A549 (cell line): ENCODE data around the gene HMG20B. TPM values are rescaled to one million over a fixed set of nuclear protein-coding genes. Genes with fewer than 3 reads are reported as not detected.

Source experiments
- ATAC-seq, 2 experiments: fragments of 200-7000 bp in 1 of 2; fragments of >200 bp in 1 of 2; cut with Nextera tagmentation in 1 of 2; cut with Tn5 transposase in 1 of 2; 3 replicates each; pipeline versions ENCODE4 v1.8.0 to v1.9.1; 2018 to 2020; ENCODE audit warnings: mild to moderate bottlenecking in 1 of 2, moderate library complexity in 1 of 2
- CTCF ChIA-PET: fragments of 300-600 bp; sonication (Branson Sonifier 250); formaldehyde crosslinking; extraction: SDS; loops from one replicate; lab custom pipeline; 2021; ENCODE audit warnings: antibody characterized with exemption, inconsistent platforms; lab: Yijun Ruan, JAX
- POLR2A ChIA-PET: fragments of 350-600 bp; formaldehyde crosslinking; extraction: SDS; loops from one replicate; lab custom pipeline; 2021; ENCODE audit warnings: antibody characterized with exemption, inconsistent platforms; lab: Yijun Ruan, JAX
- DNase-seq, 2 experiments: peaks; one replicate each; pipeline versions ENCODE4 v3.0.0 to v3.0.0-alpha.2; 2011 to 2016; ENCODE audit warnings: low read depth in 1 of 2, low spot score in 1 of 2
- FAIRE-seq: peaks from 2 replicates; lab custom pipeline; 2011; peaks lifted over from hg19 to GRCh38; lab: Jason Lieb, UNC
- H3K27ac ChIP-seq, 2 experiments: fragments of >200 bp; sonication (Bioruptor Twin); formaldehyde crosslinking; 3 replicates each; pipeline ENCODE4 v1.5.1; 2016 to 2017
- H3K4me1 ChIP-seq: fragments of >200 bp; sonication (Bioruptor Twin); formaldehyde crosslinking; 3 replicates; pipeline ENCODE4 v1.6.1; 2016
- H3K4me2 ChIP-seq: fragments of >200 bp; sonication (Bioruptor Twin); formaldehyde crosslinking; 3 replicates; pipeline ENCODE4 v1.6.1; 2016
- H3K4me3 ChIP-seq: fragments of >200 bp; sonication (Bioruptor Twin); formaldehyde crosslinking; 3 replicates; pipeline ENCODE4 v1.5.1; 2016
- H3K9me3 ChIP-seq: fragments of >200 bp; sonication (Bioruptor Twin); formaldehyde crosslinking; 3 replicates; pipeline ENCODE4 v1.6.1; 2016
- CBX8 ChIP-seq: fragments of 200-600 bp; sonication (generic); IDR thresholded peaks from 2 replicates; pipeline ENCODE4 v1.6.1; 2016
- CHD2 ChIP-seq: fragments of 150-350 bp; IDR thresholded peaks from 2 replicates; pipeline ENCODE4 v1.6.1; 2014; ENCODE audit warnings: low read length; ENCODE audit not compliant: partially characterized antibody
- CHD4 ChIP-seq: fragments of 200-600 bp; sonication (generic); IDR thresholded peaks from 2 replicates; pipeline ENCODE4 v1.6.1; 2016; ENCODE audit warnings: antibody characterized with exemption, mild to moderate bottlenecking, borderline replicate concordance
- FOSB ChIP-seq: fragments of 250-450 bp; sonication (Bioruptor Pico); IDR thresholded peaks from 2 replicates; pipeline ENCODE4 v1.5.0; 2020; ENCODE audit warnings: mild to moderate bottlenecking, moderate library complexity
- GATA3 ChIP-seq: IDR thresholded peaks from 2 replicates; pipeline ENCODE4 v1.6.1; 2012; ENCODE audit warnings: borderline replicate concordance
- HOXB5 ChIP-seq: fragments of 250-450 bp; sonication (Bioruptor Pico); IDR thresholded peaks from 2 replicates; pipeline ENCODE4 v1.5.0; 2020; ENCODE audit warnings: mild to moderate bottlenecking, moderate library complexity
- JUNB ChIP-seq: fragments of >200 bp; sonication (Bioruptor Twin); formaldehyde crosslinking; IDR thresholded peaks from 2 replicates; pipeline ENCODE4 v1.6.1; 2016
- MAFK ChIP-seq: fragments of 450-650 bp; IDR thresholded peaks from 2 replicates; pipeline ENCODE4 v1.6.1; 2014; ENCODE audit not compliant: partially characterized antibody
- MYC ChIP-seq: IDR thresholded peaks from 2 replicates; pipeline ENCODE4 v1.6.1; 2012; ENCODE audit warnings: mild to moderate bottlenecking, inconsistent platforms, low read length, improper control_type of control experiment, borderline replicate concordance
- NPAS2 ChIP-seq: fragments of 250-450 bp; sonication (Bioruptor Pico); IDR thresholded peaks from 2 replicates; pipeline ENCODE4 v1.8.0; 2022; ENCODE audit warnings: mild to moderate bottlenecking, moderate library complexity, borderline replicate concordance
- NR3C1 ChIP-seq: fragments of >200 bp; sonication (Bioruptor Twin); formaldehyde crosslinking; IDR thresholded peaks from 3 replicates; pipeline ENCODE4 v1.6.1; 2017
- PHF8 ChIP-seq: fragments of 200-600 bp; sonication (generic); IDR thresholded peaks from 2 replicates; pipeline ENCODE4 v1.6.1; 2016; ENCODE audit warnings: low read depth, mild to moderate bottlenecking, antibody characterized with exemption, moderate library complexity, borderline replicate concordance
- POLR2A ChIP-seq: IDR thresholded peaks from 2 replicates; pipeline ENCODE4 v1.6.1; 2012; ENCODE audit warnings: mild to moderate bottlenecking, low read length
- POLR2AphosphoS2 ChIP-seq: conservative IDR thresholded peaks from 2 replicates; pipeline ENCODE4 v1.6.1; 2012; ENCODE audit warnings: low read length, improper control_type of control experiment, inconsistent platforms
- RAD21 ChIP-seq, 2 experiments: fragments of >200 bp in 1 of 2; sonication (Bioruptor Twin) in 1 of 2; formaldehyde crosslinking in 1 of 2; IDR thresholded peaks in 1 of 2; conservative IDR thresholded peaks in 1 of 2; 2 replicates in 1 of 2; 3 replicates in 1 of 2; pipeline ENCODE4 v1.6.1; 2012 to 2018; ENCODE audit warnings: inconsistent platforms in 1 of 2
- RCOR1 ChIP-seq: fragments of 150-350 bp; IDR thresholded peaks from 2 replicates; pipeline ENCODE4 v1.6.1; 2014; ENCODE audit warnings: antibody characterized with exemption, low read length, low read depth
- ZC3H11A ChIP-seq: fragments of 450-650 bp; IDR thresholded peaks from 2 replicates; pipeline ENCODE4 v1.6.1; 2014; ENCODE audit warnings: antibody characterized with exemption, mild to moderate bottlenecking
- ZFP36 ChIP-seq: fragments of 450-650 bp; IDR thresholded peaks from 2 replicates; pipeline ENCODE4 v1.6.1; 2014; ENCODE audit warnings: borderline replicate concordance; ENCODE audit not compliant: partially characterized antibody
- ZNF302 ChIP-seq: fragments of 250-450 bp; sonication (Bioruptor Pico); IDR thresholded peaks from 2 replicates; pipeline ENCODE4 v1.9.0; 2021; ENCODE audit warnings: inconsistent platforms, mild to moderate bottlenecking, moderate library complexity
- WGBS: methylation state at CpG from one replicate; pipeline ENCODE4 v1.1.6; 2017; ENCODE audit errors: missing lambda C conversion rate; 5-methylcytosine and 5-hydroxymethylcytosine counted together
- polyA plus RNA-seq, 4 experiments: library from polyadenylated mRNA; depleted of rRNA in 3 of 4; stranded (reverse); fragments of >200 nt; fragmentation: RNase III in 1 of 4; extraction: RNeasy Plus Mini Kit Qiagen cat#74134 plus additional on column Dnase treatment in 1 of 4; gene quantifications; 2 replicates in 3 of 4; 3 replicates in 1 of 4; pipeline ENCODE4 v1.2.3, GENCODE V29; 2011 to 2017
- TF ChIP-seq, protein P1 (sequence below): fragments of 150-350 bp; IDR thresholded peaks from 2 replicates; pipeline ENCODE4 v1.6.1; 2014; ENCODE audit warnings: low read depth, mild to moderate bottlenecking, low read length
- TF ChIP-seq, protein P2 (sequence below): fragments of >200 bp; sonication (Bioruptor Twin); formaldehyde crosslinking; IDR thresholded peaks from 3 replicates; pipeline ENCODE4 v1.5.1; 2016
- TF ChIP-seq, protein P3 (sequence below): fragments of 450-650 bp; IDR thresholded peaks from 2 replicates; pipeline ENCODE4 v1.6.1; 2014; ENCODE audit warnings: antibody characterized with exemption
- TF ChIP-seq, protein P4 (sequence below): fragments of >200 bp; sonication (Bioruptor Twin); formaldehyde crosslinking; IDR thresholded peaks from 3 replicates; pipeline ENCODE4 v1.6.1; 2016

The HMG20B gene
- polyA plus RNA-seq, 2 of the 4 experiments (the other 2 are of a cell fraction), result 24.2 to 47.1 TPM

DNA sequence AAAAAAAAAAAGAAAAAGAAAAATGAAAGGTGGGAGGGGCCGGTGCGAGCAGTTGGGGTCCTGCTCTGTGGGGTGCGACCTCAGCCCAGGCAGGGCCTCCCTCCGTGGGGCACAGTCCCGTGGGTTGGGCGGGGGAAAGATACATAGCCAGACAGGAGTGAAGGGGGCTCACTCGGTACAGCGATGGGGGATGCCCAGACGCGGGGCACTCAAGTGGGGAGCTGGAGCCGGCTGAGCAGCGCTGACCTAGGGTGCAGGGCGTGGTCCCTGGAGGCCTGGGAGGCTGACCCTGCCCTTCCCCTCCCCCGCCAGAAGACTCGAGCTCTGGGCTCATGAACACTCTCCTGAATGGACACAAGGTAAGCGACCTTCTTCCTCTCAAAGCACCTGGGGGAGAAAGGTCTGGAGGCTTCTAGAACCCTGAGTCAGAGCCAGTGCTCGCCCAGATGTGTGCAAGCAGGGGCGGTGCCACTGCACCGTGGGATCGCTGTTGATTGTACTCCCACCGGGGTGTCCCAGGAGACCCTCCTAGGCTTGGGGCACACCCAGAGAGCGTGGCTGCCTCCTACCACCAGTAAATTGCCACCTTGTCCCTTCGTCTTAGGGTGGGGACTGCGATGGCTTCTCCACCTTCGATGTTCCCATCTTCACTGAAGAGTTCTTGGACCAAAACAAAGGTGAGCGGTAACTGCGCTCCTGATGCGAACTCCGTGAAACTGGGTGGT, 3.4 kb downstream of the HMG20B start:
- no peaks in the 10 kb centered on the region for H3K9me3 ChIP-seq
- WGBS, result 95% methylated on average over 16 of the region's 29 CpGs
- H3K27ac ChIP-seq, result no peak overlapping the region
- TF ChIP-seq POLR2AphosphoS2, result no peak
- no peak for TF ChIP-seq NPAS2 (CRISPR knock-in tag)
- no peak for TF ChIP-seq NR3C1
- TF ChIP-seq RCOR1, result no peak
- no peak for TF ChIP-seq ZC3H11A
- TF ChIP-seq ZFP36, result no peak
- TF ChIP-seq, protein P1, sequence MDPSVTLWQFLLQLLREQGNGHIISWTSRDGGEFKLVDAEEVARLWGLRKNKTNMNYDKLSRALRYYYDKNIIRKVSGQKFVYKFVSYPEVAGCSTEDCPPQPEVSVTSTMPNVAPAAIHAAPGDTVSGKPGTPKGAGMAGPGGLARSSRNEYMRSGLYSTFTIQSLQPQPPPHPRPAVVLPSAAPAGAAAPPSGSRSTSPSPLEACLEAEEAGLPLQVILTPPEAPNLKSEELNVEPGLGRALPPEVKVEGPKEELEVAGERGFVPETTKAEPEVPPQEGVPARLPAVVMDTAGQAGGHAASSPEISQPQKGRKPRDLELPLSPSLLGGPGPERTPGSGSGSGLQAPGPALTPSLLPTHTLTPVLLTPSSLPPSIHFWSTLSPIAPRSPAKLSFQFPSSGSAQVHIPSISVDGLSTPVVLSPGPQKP, result no peak
- no peak for TF ChIP-seq CBX8
- TF ChIP-seq, protein P2, sequence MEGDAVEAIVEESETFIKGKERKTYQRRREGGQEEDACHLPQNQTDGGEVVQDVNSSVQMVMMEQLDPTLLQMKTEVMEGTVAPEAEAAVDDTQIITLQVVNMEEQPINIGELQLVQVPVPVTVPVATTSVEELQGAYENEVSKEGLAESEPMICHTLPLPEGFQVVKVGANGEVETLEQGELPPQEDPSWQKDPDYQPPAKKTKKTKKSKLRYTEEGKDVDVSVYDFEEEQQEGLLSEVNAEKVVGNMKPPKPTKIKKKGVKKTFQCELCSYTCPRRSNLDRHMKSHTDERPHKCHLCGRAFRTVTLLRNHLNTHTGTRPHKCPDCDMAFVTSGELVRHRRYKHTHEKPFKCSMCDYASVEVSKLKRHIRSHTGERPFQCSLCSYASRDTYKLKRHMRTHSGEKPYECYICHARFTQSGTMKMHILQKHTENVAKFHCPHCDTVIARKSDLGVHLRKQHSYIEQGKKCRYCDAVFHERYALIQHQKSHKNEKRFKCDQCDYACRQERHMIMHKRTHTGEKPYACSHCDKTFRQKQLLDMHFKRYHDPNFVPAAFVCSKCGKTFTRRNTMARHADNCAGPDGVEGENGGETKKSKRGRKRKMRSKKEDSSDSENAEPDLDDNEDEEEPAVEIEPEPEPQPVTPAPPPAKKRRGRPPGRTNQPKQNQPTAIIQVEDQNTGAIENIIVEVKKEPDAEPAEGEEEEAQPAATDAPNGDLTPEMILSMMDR, result no peak
- TF ChIP-seq HOXB5, result no peak
- no peak for TF ChIP-seq GATA3
- ATAC-seq (no peak), FAIRE-seq (no peak), DNase-seq (no peak)
- no peak overlapping the region for H3K4me2 ChIP-seq
- peaks cover 10% of the 10 kb centered on the region; the same call in 1 of the 3 replicates for H3K4me1 ChIP-seq
- CTCF ChIA-PET, result interaction anchor here (1.0 to 9.7 kb wide), 18 partner anchors 9 to 166 kb away, joined by 3 to 100 read pairs (median 5); partner anchors contain the start of genes GIPC3, MFSD12 and TEKTIP1
- POLR2A ChIA-PET, result no interaction called here
- H3K4me3 ChIP-seq, result no peak overlapping the region

DNA sequence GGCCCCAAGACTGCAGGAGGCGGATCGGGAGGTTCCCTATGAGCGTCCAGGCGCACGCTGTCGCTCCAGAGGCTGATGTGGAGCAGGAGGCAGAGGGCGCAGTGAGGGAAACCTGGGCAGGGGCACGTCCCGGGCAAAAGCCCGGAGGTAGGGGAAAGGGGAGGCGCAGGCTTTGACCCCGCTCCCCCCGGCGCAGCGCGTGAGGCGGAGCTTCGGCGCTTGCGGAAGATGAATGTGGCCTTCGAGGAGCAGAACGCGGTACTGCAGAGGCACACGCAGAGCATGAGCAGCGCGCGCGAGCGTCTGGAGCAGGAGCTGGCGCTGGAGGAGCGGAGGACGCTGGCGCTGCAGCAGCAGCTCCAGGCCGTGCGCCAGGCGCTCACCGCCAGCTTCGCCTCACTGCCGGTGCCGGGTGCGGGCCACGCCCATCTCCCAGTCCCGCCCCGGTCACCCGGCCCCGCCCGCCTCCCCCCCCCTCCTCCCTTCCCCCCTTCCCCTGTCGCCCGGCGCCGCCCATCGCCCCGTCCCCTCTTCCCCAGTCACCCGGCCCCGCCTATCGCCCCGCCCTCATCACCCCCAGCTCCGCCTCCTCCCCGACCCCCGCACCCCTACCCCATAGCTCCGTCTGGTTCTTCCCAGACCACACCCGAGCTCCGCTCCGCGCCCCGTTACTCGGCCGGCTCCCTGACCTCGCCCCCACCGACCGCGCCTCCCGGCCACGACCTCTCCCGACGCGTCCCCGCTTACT, 4.1 kb downstream of the HMG20B start:
- no peaks in the 10 kb centered on the region for H3K9me3 ChIP-seq
- POLR2A ChIA-PET, result no interaction called here
- no peak overlapping the region for H3K4me2 ChIP-seq
- CTCF ChIA-PET, result interaction anchor here (3.8 to 9.7 kb wide), 2 partner anchors 19 to 30 kb away, joined by 70 to 100 read pairs; partner anchors contain the start of gene MFSD12
- TF ChIP-seq JUNB (no peak), CHD2 (no peak)
- TF ChIP-seq, all 56 proteins: peak for 0
- FAIRE-seq, result no peak
- no peak overlapping the region for H3K27ac ChIP-seq
- WGBS, result 96% methylated on average over 55 of the region's 78 CpGs
- peaks cover 3% of the 10 kb centered on the region; the same call in 1 of the 3 replicates for H3K4me1 ChIP-seq
- no peak overlapping the region for H3K4me3 ChIP-seq
- DNase-seq, result no peak
- no peak for ATAC-seq

DNA sequence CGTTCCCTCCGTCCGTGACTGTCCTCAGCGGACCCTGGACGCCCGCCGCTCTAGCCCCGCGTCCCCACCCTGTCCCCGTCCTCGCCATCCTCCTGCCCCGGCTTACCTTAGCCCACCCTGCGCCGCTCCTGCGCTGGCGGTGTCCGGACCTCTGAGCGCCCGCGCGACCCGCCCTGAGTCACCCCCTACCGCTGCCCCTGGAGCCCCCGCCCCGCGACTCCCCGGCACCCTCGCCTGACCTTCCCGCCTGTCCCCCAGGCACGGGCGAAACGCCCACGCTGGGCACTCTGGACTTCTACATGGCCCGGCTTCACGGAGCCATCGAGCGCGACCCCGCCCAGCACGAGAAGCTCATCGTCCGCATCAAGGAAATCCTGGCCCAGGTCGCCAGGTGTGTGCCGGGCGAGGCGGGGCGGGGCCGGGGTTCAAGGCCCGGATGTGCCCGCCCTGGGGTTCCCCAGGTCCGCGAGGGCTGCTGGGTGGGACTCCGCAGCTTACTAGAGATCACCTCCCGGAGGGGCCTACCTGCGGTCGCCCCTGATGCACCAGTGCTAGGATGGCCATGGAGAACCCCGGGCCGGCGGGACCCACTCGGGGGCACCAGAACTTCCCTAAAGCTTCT, 5.1 kb downstream of the HMG20B start:
- Histone ChIP-seq H3K27ac (no peak overlapping the region), H3K4me1 (no peaks in the 10 kb centered on the region), H3K4me2 (no peak overlapping the region), H3K9me3 (no peaks in the 10 kb centered on the region), H3K4me3 (no peak overlapping the region)
- FAIRE-seq (no peak), ATAC-seq (no peak), DNase-seq (no peak)
- POLR2A ChIA-PET, result no interaction called here
- 96% methylated on average over 16 of the region's 60 CpGs for WGBS
- CTCF ChIA-PET, result interaction anchor here (0.5 to 9.7 kb wide), 3 partner anchors 24 to 42 kb away, joined by 4 to 100 read pairs (median 5); no protein-coding TSS in a partner anchor
- TF ChIP-seq MYC (no peak), POLR2A (no peak), CHD4 (no peak), ZNF302 (CRISPR knock-in tag) (no peak), MAFK (no peak), PHF8 (no peak), FOSB (CRISPR knock-in tag) (no peak), RAD21 (conservative IDR thresholded peaks at IDR 0.05 in 1 of 2, IDR thresholded peaks at IDR 0.05 in 1 of 2) (no peak)
- TF ChIP-seq, protein P3, sequence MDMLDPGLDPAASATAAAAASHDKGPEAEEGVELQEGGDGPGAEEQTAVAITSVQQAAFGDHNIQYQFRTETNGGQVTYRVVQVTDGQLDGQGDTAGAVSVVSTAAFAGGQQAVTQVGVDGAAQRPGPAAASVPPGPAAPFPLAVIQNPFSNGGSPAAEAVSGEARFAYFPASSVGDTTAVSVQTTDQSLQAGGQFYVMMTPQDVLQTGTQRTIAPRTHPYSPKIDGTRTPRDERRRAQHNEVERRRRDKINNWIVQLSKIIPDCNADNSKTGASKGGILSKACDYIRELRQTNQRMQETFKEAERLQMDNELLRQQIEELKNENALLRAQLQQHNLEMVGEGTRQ, result no peak
- TF ChIP-seq, protein P4, sequence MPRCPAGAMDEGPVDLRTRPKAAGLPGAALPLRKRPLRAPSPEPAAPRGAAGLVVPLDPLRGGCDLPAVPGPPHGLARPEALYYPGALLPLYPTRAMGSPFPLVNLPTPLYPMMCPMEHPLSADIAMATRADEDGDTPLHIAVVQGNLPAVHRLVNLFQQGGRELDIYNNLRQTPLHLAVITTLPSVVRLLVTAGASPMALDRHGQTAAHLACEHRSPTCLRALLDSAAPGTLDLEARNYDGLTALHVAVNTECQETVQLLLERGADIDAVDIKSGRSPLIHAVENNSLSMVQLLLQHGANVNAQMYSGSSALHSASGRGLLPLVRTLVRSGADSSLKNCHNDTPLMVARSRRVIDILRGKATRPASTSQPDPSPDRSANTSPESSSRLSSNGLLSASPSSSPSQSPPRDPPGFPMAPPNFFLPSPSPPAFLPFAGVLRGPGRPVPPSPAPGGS, result no peak
- TF ChIP-seq, protein P1, result no peak
